Panc1 (cell line): ENCODE measurements around the gene CLDN7. TPM values are rescaled to one million over a fixed set of nuclear protein-coding genes. Genes with fewer than 3 reads are reported as not detected.
A peak's percentile ranks its signal among the peaks of the same experiment; 100 is the strongest.

Source experiments
- ATAC-seq: fragments of 200-7000 bp; cut with Tn5 transposase; 2 replicates; pipeline ENCODE4 v1.9.1; 2020; ENCODE audit warnings: mild to moderate bottlenecking, moderate library complexity
- BruUV-seq: library from RNA; stranded (reverse); fragments of 400-500 nt; replicated peaks from 2 replicates; lab custom pipeline; 2021; lab: Mats Ljungman, UMichigan
- CTCF ChIA-PET: fragments of 300-600 bp; sonication (Branson Sonifier 250); formaldehyde crosslinking; loops from one replicate; lab custom pipeline; 2022; ENCODE audit warnings: antibody characterized with exemption; lab: Charles Lee
- POLR2A ChIA-PET: fragments of 300-600 bp; sonication (Branson Sonifier 250); formaldehyde crosslinking; loops from one replicate; lab custom pipeline; 2022; ENCODE audit warnings: antibody characterized with exemption; lab: Charles Lee
- DNase-seq: peaks from one replicate; pipeline ENCODE4 v3.0.0-alpha.2; 2010; ENCODE audit warnings: low read depth, low spot score
- H3K27ac ChIP-seq: 2 replicates; pipeline ENCODE4 v1.5.1; 2011; ENCODE audit warnings: mild to moderate bottlenecking, low read length, inconsistent platforms
- H3K27me3 ChIP-seq: fragments of 200-500 bp; sonication (Bioruptor generic); 2 replicates; pipeline ENCODE4 v1.6.0; 2014; ENCODE audit warnings: low read length, inconsistent platforms; ENCODE audit not compliant: control insufficient read depth, insufficient read depth
- H3K36me3 ChIP-seq: fragments of 200-500 bp; sonication (Bioruptor generic); 2 replicates; pipeline ENCODE4 v1.5.1; 2014; ENCODE audit warnings: inconsistent platforms, mild to moderate bottlenecking, low read length, moderate library complexity; ENCODE audit not compliant: control insufficient read depth, insufficient read depth
- H3K4me1 ChIP-seq: 2 replicates; pipeline ENCODE4 v1.5.1; 2011; ENCODE audit warnings: inconsistent platforms, mild to moderate bottlenecking, low read length, moderate library complexity; ENCODE audit not compliant: control insufficient read depth, insufficient read depth
- H3K4me3 ChIP-seq, 2 experiments: 2 replicates each; pipeline ENCODE4 v1.5.1; 2011 to 2012; ENCODE audit warnings: low read depth in 2 of 2, low read length in 2 of 2, mild to moderate bottlenecking in 2 of 2, inconsistent platforms in 1 of 2, moderate library complexity in 1 of 2
- H3K9me3 ChIP-seq: fragments of 200-500 bp; sonication (Bioruptor generic); 2 replicates; pipeline ENCODE4 v1.5.1; 2014; ENCODE audit warnings: low read depth, mild to moderate bottlenecking, inconsistent platforms, low read length, moderate library complexity; ENCODE audit not compliant: control insufficient read depth, insufficient read depth
- POLR2AphosphoS5 ChIP-seq: IDR thresholded peaks from 2 replicates; pipeline ENCODE4 v1.6.1; 2012; ENCODE audit warnings: mild to moderate bottlenecking, low read depth, low read length, moderate library complexity
- SIN3A ChIP-seq: IDR thresholded peaks from 2 replicates; pipeline ENCODE4 v1.6.1; 2012; ENCODE audit warnings: low read depth, mild to moderate bottlenecking, low read length, moderate library complexity, borderline replicate concordance; ENCODE audit not compliant: insufficient read depth
- TCF7L2 ChIP-seq: IDR thresholded peaks from 2 replicates; pipeline ENCODE4 v1.6.1; 2011; ENCODE audit warnings: mild to moderate bottlenecking, low read depth, low read length, inconsistent platforms
- in situ Hi-C: cut with HindIII; loops from 2 replicates; pipeline ENCODE4 v1.10.0; 2016; ENCODE audit warnings: low sequenced_read_pairs, low pct_unique_long_range_greater_than_20kb
- intact Hi-C: fragments of 100-400 bp; cut with micrococcal nuclease; formaldehyde crosslinking; loops from one replicate; pipeline ENCODE4 v1.10.0; 2022; ENCODE audit not compliant: unreplicated experiment
- total RNA-seq: library from RNA; stranded (reverse); gene quantifications from one replicate; pipeline ENCODE4 v1.2.1, GENCODE V29; 2021; ENCODE audit not compliant: unreplicated experiment
- TF ChIP-seq, protein P1 (sequence below), 2 experiments: IDR thresholded peaks; 2 replicates each; pipeline ENCODE4 v1.6.1; 2011 to 2012; ENCODE audit warnings: low read depth in 2 of 2, control low read depth in 1 of 2, low read length in 1 of 2, mild to moderate bottlenecking in 1 of 2, moderate library complexity in 1 of 2; ENCODE audit not compliant: insufficient read depth in 1 of 2
- TF ChIP-seq, protein P2 (sequence below): fragments of 450-650 bp; IDR thresholded peaks from 2 replicates; pipeline ENCODE4 v1.5.1; 2017; ENCODE audit warnings: mild to moderate bottlenecking

CLDN7 gene
- total RNA-seq, 1 experiment from 2014 or later = 43.1 TPM

- CTCF ChIA-PET = interaction anchor here (0.6 to 1.3 kb wide), 2 partner anchors 16 to 17 kb away, joined by 3 to 4 read pairs; no protein-coding TSS in a partner anchor
- H3K9me3 ChIP-seq = no peaks in the 10 kb centered on the region
- TF ChIP-seq POLR2AphosphoS5 = no peak
- TF ChIP-seq, protein P1, sequence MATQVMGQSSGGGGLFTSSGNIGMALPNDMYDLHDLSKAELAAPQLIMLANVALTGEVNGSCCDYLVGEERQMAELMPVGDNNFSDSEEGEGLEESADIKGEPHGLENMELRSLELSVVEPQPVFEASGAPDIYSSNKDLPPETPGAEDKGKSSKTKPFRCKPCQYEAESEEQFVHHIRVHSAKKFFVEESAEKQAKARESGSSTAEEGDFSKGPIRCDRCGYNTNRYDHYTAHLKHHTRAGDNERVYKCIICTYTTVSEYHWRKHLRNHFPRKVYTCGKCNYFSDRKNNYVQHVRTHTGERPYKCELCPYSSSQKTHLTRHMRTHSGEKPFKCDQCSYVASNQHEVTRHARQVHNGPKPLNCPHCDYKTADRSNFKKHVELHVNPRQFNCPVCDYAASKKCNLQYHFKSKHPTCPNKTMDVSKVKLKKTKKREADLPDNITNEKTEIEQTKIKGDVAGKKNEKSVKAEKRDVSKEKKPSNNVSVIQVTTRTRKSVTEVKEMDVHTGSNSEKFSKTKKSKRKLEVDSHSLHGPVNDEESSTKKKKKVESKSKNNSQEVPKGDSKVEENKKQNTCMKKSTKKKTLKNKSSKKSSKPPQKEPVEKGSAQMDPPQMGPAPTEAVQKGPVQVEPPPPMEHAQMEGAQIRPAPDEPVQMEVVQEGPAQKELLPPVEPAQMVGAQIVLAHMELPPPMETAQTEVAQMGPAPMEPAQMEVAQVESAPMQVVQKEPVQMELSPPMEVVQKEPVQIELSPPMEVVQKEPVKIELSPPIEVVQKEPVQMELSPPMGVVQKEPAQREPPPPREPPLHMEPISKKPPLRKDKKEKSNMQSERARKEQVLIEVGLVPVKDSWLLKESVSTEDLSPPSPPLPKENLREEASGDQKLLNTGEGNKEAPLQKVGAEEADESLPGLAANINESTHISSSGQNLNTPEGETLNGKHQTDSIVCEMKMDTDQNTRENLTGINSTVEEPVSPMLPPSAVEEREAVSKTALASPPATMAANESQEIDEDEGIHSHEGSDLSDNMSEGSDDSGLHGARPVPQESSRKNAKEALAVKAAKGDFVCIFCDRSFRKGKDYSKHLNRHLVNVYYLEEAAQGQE (IDR thresholded peaks at IDR 0.05; ENCODE audit: insufficient read depth in 1 of 2, low read depth in 2 of 2, low read length in 1 of 2) = no peak
- no peak for TF ChIP-seq TCF7L2
- no peak for TF ChIP-seq SIN3A
- TF ChIP-seq, protein P2, sequence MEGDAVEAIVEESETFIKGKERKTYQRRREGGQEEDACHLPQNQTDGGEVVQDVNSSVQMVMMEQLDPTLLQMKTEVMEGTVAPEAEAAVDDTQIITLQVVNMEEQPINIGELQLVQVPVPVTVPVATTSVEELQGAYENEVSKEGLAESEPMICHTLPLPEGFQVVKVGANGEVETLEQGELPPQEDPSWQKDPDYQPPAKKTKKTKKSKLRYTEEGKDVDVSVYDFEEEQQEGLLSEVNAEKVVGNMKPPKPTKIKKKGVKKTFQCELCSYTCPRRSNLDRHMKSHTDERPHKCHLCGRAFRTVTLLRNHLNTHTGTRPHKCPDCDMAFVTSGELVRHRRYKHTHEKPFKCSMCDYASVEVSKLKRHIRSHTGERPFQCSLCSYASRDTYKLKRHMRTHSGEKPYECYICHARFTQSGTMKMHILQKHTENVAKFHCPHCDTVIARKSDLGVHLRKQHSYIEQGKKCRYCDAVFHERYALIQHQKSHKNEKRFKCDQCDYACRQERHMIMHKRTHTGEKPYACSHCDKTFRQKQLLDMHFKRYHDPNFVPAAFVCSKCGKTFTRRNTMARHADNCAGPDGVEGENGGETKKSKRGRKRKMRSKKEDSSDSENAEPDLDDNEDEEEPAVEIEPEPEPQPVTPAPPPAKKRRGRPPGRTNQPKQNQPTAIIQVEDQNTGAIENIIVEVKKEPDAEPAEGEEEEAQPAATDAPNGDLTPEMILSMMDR = no peak
- ATAC-seq (no peak), DNase-seq (no peak)
- peak overlapping the region; percentile 79 to 83 for H3K4me3 ChIP-seq
- intact Hi-C loops (no loop called here), in situ Hi-C loops (no loop called here)
- H3K36me3 ChIP-seq = peaks cover 7% of the 10 kb centered on the region
- no TSS peak for BruUV-seq
- POLR2A ChIA-PET = no interaction called here
- H3K27me3 ChIP-seq = no peaks in the 10 kb centered on the region
- peak overlapping the region; percentile 88 for H3K27ac ChIP-seq
- peaks cover 41% of the 10 kb centered on the region for H3K4me1 ChIP-seq
Observed at GRCh38 chr17:7237266-7237760, 25.0 kb downstream of the CLDN7 start.

GRCh38 chr17:7236808-7237207, 25.5 kb downstream of the CLDN7 start:
- no peaks in the 10 kb centered on the region for H3K9me3 ChIP-seq
- peaks cover 7% of the 10 kb centered on the region for H3K36me3 ChIP-seq
- TF ChIP-seq, protein P1 (IDR thresholded peaks at IDR 0.05; ENCODE audit: insufficient read depth in 1 of 2, low read depth in 2 of 2, low read length in 1 of 2) = no peak
- TF ChIP-seq TCF7L2 = no peak
- TF ChIP-seq, protein P2 = no peak
- TF ChIP-seq SIN3A = no peak
- TF ChIP-seq POLR2AphosphoS5 = no peak
- no peaks in the 10 kb centered on the region for H3K27me3 ChIP-seq
- POLR2A ChIA-PET = no interaction called here
- BruUV-seq = no TSS peak
- CTCF ChIA-PET = interaction anchor here (1.3 kb wide), 1 partner anchor 16 kb away, joined by 3 read pairs; no protein-coding TSS in a partner anchor
- peak overlapping the region; percentile 88 for H3K27ac ChIP-seq
- H3K4me1 ChIP-seq = peaks cover 46% of the 10 kb centered on the region
- DNase-seq (no peak), ATAC-seq (no peak)
- in situ Hi-C loops = no loop called here
- H3K4me3 ChIP-seq = peak overlapping the region; percentile 79 to 83
- intact Hi-C loops = no loop called here
